Uterus (tissue), 4 donors: Measurements from ENCODE around the gene FREM1. TPM values are rescaled to one million over a fixed set of nuclear protein-coding genes. Genes with fewer than 3 reads are reported as not detected.

ENCODE experiments used
- DNase-seq, 2 donors: peaks; one replicate each; pipeline ENCODE4 v3.0.0-alpha.2; 2019 to 2020
- H3K27ac ChIP-seq, 2 donors: fragments of 200-600 bp; sonication (generic); 1 replicate in 1 of 2; 2 replicates in 1 of 2; pipeline ENCODE4 v1.5.1; 2016 to 2018
- H3K27me3 ChIP-seq, 2 donors: fragments of 200-600 bp; sonication (generic); one replicate each; pipeline ENCODE4 v1.5.1; 2018 to 2019; ENCODE audit warnings: control low read depth in 1 of 2
- H3K36me3 ChIP-seq, 2 donors: fragments of 200-600 bp; sonication (generic); one replicate each; pipeline ENCODE4 v1.5.1; 2019; ENCODE audit warnings: control low read depth in 1 of 2
- H3K4me1 ChIP-seq, 2 donors: fragments of 200-600 bp; sonication (generic); one replicate each; pipeline ENCODE4 v1.5.1; 2018 to 2019; ENCODE audit warnings: control low read depth in 1 of 2
- H3K4me3 ChIP-seq, 2 donors: fragments of 200-600 bp; sonication (generic); 1 replicate in 1 of 2; 2 replicates in 1 of 2; pipeline ENCODE4 v1.5.1; 2018 to 2019; ENCODE audit warnings: mild to moderate bottlenecking in 1 of 2
- H3K9me3 ChIP-seq, 2 donors: fragments of 200-600 bp; sonication (generic); one replicate each; pipeline ENCODE4 v1.5.1; 2019; ENCODE audit warnings: control low read depth in 1 of 2
- POLR2A ChIP-seq, 2 donors: fragments of 450-650 bp; IDR thresholded peaks; one replicate each; pipeline ENCODE4 v1.6.1; 2016; ENCODE audit warnings: antibody characterized with exemption in 2 of 2, mild to moderate bottlenecking in 1 of 2, moderate library complexity in 1 of 2
- intact Hi-C: fragments of 100-400 bp; cut with DNase I; formaldehyde crosslinking; loops from one replicate; pipeline ENCODE4 v1.15.1; 2023; ENCODE audit warnings: low total_unique reads
- total RNA-seq, 4 donors: library from RNA; depleted of rRNA in 3 of 4; stranded (reverse); fragments of >200 nt in 3 of 4; gene quantifications; one replicate each; pipeline versions ENCODE4 v1.1.0 to v1.2.4, GENCODE V29; 2014 to 2023
- TF ChIP-seq, protein P1 (sequence below), 4 experiments: fragments of 200-600 bp in 2 of 4; fragments of 450-650 bp in 2 of 4; sonication (generic) in 2 of 4; IDR thresholded peaks; one replicate each; pipeline ENCODE4 v1.5.1; 2016 to 2019; ENCODE audit warnings: antibody characterized with exemption in 4 of 4, mild to moderate bottlenecking in 2 of 4, moderate library complexity in 1 of 4
- donor health status: DM: yes; HTN: yes; CAD: no.

FREM1 gene
- total RNA-seq, 4 donors from 2014 or later, result 7.6 to 92.6 (median 18.4) TPM

DNA sequence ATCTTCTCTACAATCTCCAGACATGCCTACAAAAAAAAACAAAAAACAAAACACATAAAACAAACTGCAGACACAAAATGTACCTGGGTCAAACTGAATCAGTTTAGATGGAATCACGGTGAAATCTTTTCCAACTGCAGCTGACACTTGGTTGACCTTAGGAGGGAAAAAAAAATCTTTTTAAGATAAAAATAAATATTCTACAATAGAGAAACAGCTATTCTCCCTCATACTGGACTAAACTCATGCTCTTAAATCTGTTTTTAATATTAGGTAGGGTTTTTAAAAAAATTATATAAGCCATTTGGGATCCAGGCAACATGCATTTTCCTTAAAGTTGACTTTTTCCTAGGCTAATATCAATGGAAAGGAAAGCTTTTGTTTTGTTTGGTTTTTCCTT, 153.9 kb downstream of the FREM1 start:
- no peak for DNase-seq
- H3K36me3 ChIP-seq, result no peaks in the 10 kb centered on the region
- H3K4me3 ChIP-seq, result no peak overlapping the region
- H3K4me1 ChIP-seq, result no peaks in the 10 kb centered on the region
- no peaks in the 10 kb centered on the region for H3K27me3 ChIP-seq
- no peaks in the 10 kb centered on the region for H3K9me3 ChIP-seq
- no peak overlapping the region for H3K27ac ChIP-seq
- no peak for TF ChIP-seq POLR2A (IDR thresholded peaks at IDR 0.05)
- TF ChIP-seq, protein P1, sequence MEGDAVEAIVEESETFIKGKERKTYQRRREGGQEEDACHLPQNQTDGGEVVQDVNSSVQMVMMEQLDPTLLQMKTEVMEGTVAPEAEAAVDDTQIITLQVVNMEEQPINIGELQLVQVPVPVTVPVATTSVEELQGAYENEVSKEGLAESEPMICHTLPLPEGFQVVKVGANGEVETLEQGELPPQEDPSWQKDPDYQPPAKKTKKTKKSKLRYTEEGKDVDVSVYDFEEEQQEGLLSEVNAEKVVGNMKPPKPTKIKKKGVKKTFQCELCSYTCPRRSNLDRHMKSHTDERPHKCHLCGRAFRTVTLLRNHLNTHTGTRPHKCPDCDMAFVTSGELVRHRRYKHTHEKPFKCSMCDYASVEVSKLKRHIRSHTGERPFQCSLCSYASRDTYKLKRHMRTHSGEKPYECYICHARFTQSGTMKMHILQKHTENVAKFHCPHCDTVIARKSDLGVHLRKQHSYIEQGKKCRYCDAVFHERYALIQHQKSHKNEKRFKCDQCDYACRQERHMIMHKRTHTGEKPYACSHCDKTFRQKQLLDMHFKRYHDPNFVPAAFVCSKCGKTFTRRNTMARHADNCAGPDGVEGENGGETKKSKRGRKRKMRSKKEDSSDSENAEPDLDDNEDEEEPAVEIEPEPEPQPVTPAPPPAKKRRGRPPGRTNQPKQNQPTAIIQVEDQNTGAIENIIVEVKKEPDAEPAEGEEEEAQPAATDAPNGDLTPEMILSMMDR (IDR thresholded peaks at IDR 0.05), result no peak
- intact Hi-C loops, result no loop called here

DNA sequence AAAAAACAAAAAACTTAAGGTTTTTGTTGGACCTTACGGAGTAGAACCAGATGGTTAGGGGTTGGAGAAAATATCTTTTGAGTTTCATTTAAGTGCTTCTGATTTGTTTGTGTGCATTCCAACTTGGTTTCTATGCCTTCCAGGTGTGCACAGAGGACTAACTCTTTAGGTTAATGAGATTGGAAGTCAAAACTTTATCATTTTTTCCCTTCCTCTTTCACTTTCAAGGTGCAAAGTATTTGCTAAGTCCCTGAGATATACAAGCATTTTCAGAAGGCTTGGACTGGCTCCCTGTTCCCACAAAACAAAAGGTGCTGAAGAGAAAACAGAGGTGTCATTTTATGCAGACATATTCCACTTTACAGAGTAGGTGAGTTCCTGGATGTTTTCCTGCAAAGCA, 157.4 kb downstream of the FREM1 start:
- intact Hi-C loops, result no loop called here
- no peak for TF ChIP-seq POLR2A (IDR thresholded peaks at IDR 0.05)
- TF ChIP-seq, protein P1 (IDR thresholded peaks at IDR 0.05), result no peak
- no peaks in the 10 kb centered on the region for H3K4me1 ChIP-seq
- no peak overlapping the region for H3K27ac ChIP-seq
- no peak overlapping the region for H3K4me3 ChIP-seq
- H3K9me3 ChIP-seq, result no peaks in the 10 kb centered on the region
- no peaks in the 10 kb centered on the region for H3K36me3 ChIP-seq
- H3K27me3 ChIP-seq, result no peaks in the 10 kb centered on the region
- no peak for DNase-seq

DNA sequence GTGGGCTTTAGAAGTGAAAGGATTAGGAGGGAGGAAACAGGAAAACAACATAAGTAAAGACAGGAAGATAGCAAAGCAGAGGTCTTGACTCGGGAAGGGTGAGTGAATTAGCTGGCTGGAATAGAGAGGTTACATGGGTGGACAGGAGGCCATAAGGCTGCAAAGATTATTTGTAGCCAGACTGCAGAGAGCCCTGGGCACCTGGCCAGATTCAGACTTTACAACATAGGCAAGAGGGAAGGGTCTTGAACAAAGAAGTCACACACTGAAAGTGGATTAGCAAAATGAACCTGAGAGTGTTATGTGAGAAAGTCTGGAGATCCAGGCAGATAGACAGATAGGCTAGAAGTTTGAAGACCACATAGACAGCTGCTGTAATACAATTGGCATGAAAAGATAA, 158.0 kb downstream of the FREM1 start:
- Histone ChIP-seq H3K27me3 (no peaks in the 10 kb centered on the region), H3K4me1 (no peaks in the 10 kb centered on the region), H3K4me3 (no peak overlapping the region), H3K9me3 (no peaks in the 10 kb centered on the region), H3K36me3 (no peaks in the 10 kb centered on the region), H3K27ac (no peak overlapping the region)
- intact Hi-C loops, result no loop called here
- TF ChIP-seq, protein P1 (IDR thresholded peaks at IDR 0.05), result no peak
- no peak for TF ChIP-seq POLR2A (IDR thresholded peaks at IDR 0.05)
- DNase-seq, result no peak

DNA sequence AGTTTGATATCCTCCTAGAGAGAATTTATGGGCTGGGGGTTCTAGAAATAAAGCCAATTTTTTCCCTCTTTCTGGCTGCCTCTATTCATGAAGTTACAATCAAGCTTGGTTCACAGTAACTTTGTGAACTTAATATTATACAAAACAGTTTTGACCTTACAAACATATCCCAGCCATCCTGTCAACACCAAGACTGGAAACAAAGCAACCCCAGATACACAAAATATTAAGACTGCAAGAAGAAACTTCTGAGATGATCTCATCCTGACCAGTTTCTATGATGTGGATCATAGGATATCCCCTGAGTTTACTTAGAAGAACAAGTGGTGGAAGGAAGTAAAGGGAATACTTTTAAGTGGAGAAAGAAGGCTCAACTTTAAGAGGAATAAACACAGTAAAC, 159.4 kb downstream of the FREM1 start:
- intact Hi-C loops, result no loop called here

DNA sequence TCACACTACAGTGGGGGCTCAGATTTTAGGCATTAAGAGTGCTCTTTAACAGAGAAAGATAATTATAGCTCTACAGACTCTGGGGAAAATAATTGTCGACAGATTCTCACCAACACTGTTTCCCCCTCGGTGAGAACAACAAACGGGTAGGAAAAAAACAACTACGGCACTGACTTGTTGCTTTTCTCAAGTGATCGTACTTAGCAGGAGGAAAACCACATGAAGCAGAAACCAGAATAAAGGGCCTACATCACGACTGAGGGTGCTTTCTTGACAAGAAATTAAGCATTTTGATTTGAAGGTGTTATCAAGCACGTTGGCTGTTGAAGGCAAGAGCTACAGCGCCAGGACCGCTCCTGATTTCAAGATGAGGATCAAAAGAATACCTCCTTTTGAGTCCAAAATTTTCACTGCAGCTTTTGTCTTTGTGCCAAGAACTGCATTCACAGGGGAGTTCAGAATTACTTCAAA, 160.5 kb downstream of the FREM1 start:
- DNase-seq, result no peak
- Histone ChIP-seq H3K27me3 (no peaks in the 10 kb centered on the region), H3K36me3 (no peaks in the 10 kb centered on the region), H3K9me3 (no peaks in the 10 kb centered on the region), H3K4me1 (no peaks in the 10 kb centered on the region), H3K27ac (no peak overlapping the region), H3K4me3 (no peak overlapping the region)
- intact Hi-C loops, result no loop called here
- no peak for TF ChIP-seq POLR2A (IDR thresholded peaks at IDR 0.05)
- TF ChIP-seq, protein P1 (IDR thresholded peaks at IDR 0.05), result no peak

More for the DNA sequence above, 159.4 kb downstream of the FREM1 start:
- Histone ChIP-seq H3K36me3 (no peaks in the 10 kb centered on the region), H3K4me1 (no peaks in the 10 kb centered on the region), H3K27me3 (no peaks in the 10 kb centered on the region), H3K4me3 (no peak overlapping the region), H3K9me3 (no peaks in the 10 kb centered on the region), H3K27ac (no peak overlapping the region)
- no peak for DNase-seq
- no peak for TF ChIP-seq POLR2A (IDR thresholded peaks at IDR 0.05)
- TF ChIP-seq, protein P1 (IDR thresholded peaks at IDR 0.05), result no peak
